ENCODE measurements around the gene STON1.

DNA sequence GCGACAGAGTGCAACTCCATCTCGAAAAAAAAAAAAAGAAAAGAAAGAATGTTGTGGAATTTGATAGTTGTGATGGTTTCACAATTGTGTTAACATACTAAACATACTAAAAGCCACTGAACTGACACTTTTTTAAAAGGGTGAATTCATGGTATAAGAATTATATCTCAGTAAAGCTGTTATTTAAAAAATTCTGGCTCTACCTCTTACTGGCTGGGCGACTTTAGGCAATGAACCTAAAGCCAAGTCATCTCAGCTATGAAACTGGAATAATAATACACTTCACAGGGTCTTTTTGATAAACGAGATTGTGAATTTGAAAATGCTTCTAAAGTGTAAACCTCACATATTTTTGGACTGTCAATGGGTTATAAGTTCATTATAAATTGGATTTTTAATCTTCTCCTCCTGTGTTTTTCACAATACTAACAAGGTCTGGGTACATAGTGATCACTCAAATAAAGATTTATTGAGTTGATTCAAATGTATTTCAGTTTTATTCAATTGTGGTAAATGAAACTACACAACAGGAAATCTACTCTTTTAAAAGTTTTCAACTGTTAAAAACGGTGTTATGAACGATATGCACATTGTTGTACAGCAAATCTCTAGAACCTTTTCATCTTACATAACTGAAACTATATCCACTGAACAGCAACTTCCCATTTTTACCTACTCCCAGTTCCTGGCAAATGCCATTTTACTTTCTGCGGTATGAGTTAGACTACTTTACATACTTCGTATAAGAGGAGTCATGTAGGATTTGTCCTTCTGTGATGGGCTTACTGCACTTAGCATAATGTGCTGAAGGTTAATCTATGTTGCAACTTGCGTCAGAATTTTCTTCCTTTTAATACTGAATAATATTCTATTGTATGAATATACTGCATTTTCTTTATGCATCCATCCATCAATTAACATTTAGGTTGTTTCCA is 44.7 kb downstream of the STON1 start:
- no peak for TF ChIP-seq CTCF (IDR thresholded peaks at IDR 0.05; ENCODE audit: insufficient read depth, low read length, poor library complexity, severe bottlenecking)
- TF ChIP-seq EZH2phosphoT487 (conservative IDR thresholded peaks at IDR 0.05; ENCODE audit: low read length): no peak
